ENCODE measurements around the gene RAPGEF6.
"Not testable (repeated sequence)": the region's sequence is repeated elsewhere in the genome, so short reads cannot be mapped to it uniquely, and the experiment has no call there.

The RAPGEF6 gene

GRCh38 chr5:131496400-131496713 is 138.7 kb downstream of the RAPGEF6 start:
- DNase-seq (ENCODE audit: low read depth) = no peak

GRCh38 chr5:131495536-131496399 is 139.3 kb downstream of the RAPGEF6 start:
- DNase-seq (ENCODE audit: low read depth) = no peak

- DNase-seq (ENCODE audit: low read depth) = no peak
Measured at GRCh38 chr5:131491749-131492148, 143.3 kb downstream of the RAPGEF6 start.

GRCh38 chr5:131488463-131488862 is 146.6 kb downstream of the RAPGEF6 start:
- DNase-seq (ENCODE audit: low read depth) = no peak

GRCh38 chr5:131487371-131487770 is 147.7 kb downstream of the RAPGEF6 start:
- DNase-seq (ENCODE audit: low read depth) = not testable (repeated sequence)

GRCh38 chr5:131482617-131483016 is 152.4 kb downstream of the RAPGEF6 start:
- DNase-seq (ENCODE audit: low read depth) = no peak

- no peak for DNase-seq (ENCODE audit: low read depth)
Measured at GRCh38 chr5:131481569-131481968, 153.5 kb downstream of the RAPGEF6 start.

GRCh38 chr5:131475541-131475941 is 159.5 kb downstream of the RAPGEF6 start:
- no peak for DNase-seq (ENCODE audit: low read depth)

- DNase-seq (ENCODE audit: low read depth) = no peak
Measured at GRCh38 chr5:131473731-131474130, 161.3 kb downstream of the RAPGEF6 start.

GRCh38 chr5:131466171-131466766 is 168.8 kb downstream of the RAPGEF6 start:
- no peak for DNase-seq (ENCODE audit: low read depth)

GRCh38 chr5:131463656-131464055 is 171.4 kb downstream of the RAPGEF6 start:
- no peak for DNase-seq (ENCODE audit: low read depth)

- no peak for DNase-seq (ENCODE audit: low read depth)
Measured at GRCh38 chr5:131462454-131462853, 172.6 kb downstream of the RAPGEF6 start.

- no peak for DNase-seq (ENCODE audit: low read depth)
Measured at GRCh38 chr5:131461742-131462141, 173.3 kb downstream of the RAPGEF6 start.

- DNase-seq (ENCODE audit: low read depth) = no peak
Measured at GRCh38 chr5:131460867-131461572, 174.0 kb downstream of the RAPGEF6 start.

GRCh38 chr5:131460133-131460532 is 174.9 kb downstream of the RAPGEF6 start:
- DNase-seq (ENCODE audit: low read depth) = no peak

GRCh38 chr5:131459216-131459615 is 175.8 kb downstream of the RAPGEF6 start:
- no peak for DNase-seq (ENCODE audit: low read depth)

- no peak for DNase-seq (ENCODE audit: low read depth)
Measured at GRCh38 chr5:131457193-131457592, 177.8 kb downstream of the RAPGEF6 start.

- DNase-seq (ENCODE audit: low read depth) = no peak
Measured at GRCh38 chr5:131450941-131451340, 184.1 kb downstream of the RAPGEF6 start.

- DNase-seq (ENCODE audit: low read depth) = no peak
Measured at GRCh38 chr5:131441184-131441583, 193.8 kb downstream of the RAPGEF6 start.

- no peak for DNase-seq (ENCODE audit: low read depth)
Measured at GRCh38 chr5:131436081-131436480, 198.9 kb downstream of the RAPGEF6 start.

- no peak for DNase-seq (ENCODE audit: low read depth)
Measured at GRCh38 chr5:131433109-131433508, 201.9 kb downstream of the RAPGEF6 start.

GRCh38 chr5:131431794-131432193 is 203.2 kb downstream of the RAPGEF6 start:
- DNase-seq (ENCODE audit: low read depth) = no peak

- no peak for DNase-seq (ENCODE audit: low read depth)
Measured at GRCh38 chr5:131430794-131431193, 204.2 kb downstream of the RAPGEF6 start.
